Neural progenitor cell (in vitro differentiated cells): ENCODE results near the gene HSPB1.
A peak's percentile ranks its signal among the peaks of the same experiment; 100 is the strongest.

Source experiments
- CTCF ChIP-seq: fragments of 200-600 bp; sonication (generic); IDR thresholded peaks from 2 replicates; pipeline ENCODE4 v1.5.1; 2017; ENCODE audit warnings: antibody characterized with exemption, mild to moderate bottlenecking
- EZH2 ChIP-seq: fragments of 200-600 bp; sonication (generic); IDR thresholded peaks from 2 replicates; pipeline ENCODE4 v1.6.1; 2017; ENCODE audit warnings: antibody characterized with exemption, mild to moderate bottlenecking, moderate library complexity

GRCh38 chr7:76281006-76281705 is 21.3 kb upstream of the HSPB1 start:
- TF ChIP-seq CTCF (no peak), EZH2 (peak; percentile 93)
